GM12864 (cell line): ENCODE results near the gene RIMBP2.

Experiments
- DNase-seq: peaks from one replicate; pipeline ENCODE4 v3.0.0-alpha.2; 2011; ENCODE audit warnings: low read depth
- H3K4me3 ChIP-seq: 2 replicates; pipeline ENCODE4 v1.5.1; 2011; ENCODE audit warnings: mild to moderate bottlenecking, low read depth, low read length, control low read depth
- CTCF ChIP-seq: IDR thresholded peaks from 2 replicates; pipeline ENCODE4 v1.5.1; 2011; ENCODE audit warnings: low read depth, mild to moderate bottlenecking, moderate library complexity, low read length, control low read depth, inconsistent platforms; ENCODE audit errors: missing control alignments

Gene RIMBP2

GRCh38 chr12:130583800-130584199 is 132.3 kb downstream of the RIMBP2 start:
- TF ChIP-seq CTCF = no peak
- DNase-seq = no peak
- no peak overlapping the region for H3K4me3 ChIP-seq

GRCh38 chr12:130583317-130583716 is 132.8 kb downstream of the RIMBP2 start:
- no peak overlapping the region for H3K4me3 ChIP-seq
- DNase-seq = no peak
- TF ChIP-seq CTCF = no peak

- no peak overlapping the region for H3K4me3 ChIP-seq
- DNase-seq = no peak
- no peak for TF ChIP-seq CTCF
Measured at GRCh38 chr12:130582286-130582685, 133.8 kb downstream of the RIMBP2 start.

GRCh38 chr12:130581782-130582181 is 134.3 kb downstream of the RIMBP2 start:
- no peak for TF ChIP-seq CTCF
- no peak for DNase-seq
- no peak overlapping the region for H3K4me3 ChIP-seq

- TF ChIP-seq CTCF = no peak
- no peak overlapping the region for H3K4me3 ChIP-seq
- DNase-seq = no peak
Measured at GRCh38 chr12:130579231-130579630, 136.9 kb downstream of the RIMBP2 start.

GRCh38 chr12:130577351-130577750 is 138.7 kb downstream of the RIMBP2 start:
- no peak for DNase-seq
- H3K4me3 ChIP-seq = no peak overlapping the region
- TF ChIP-seq CTCF = no peak

GRCh38 chr12:130576371-130576816 is 139.7 kb downstream of the RIMBP2 start:
- no peak overlapping the region for H3K4me3 ChIP-seq
- no peak for DNase-seq
- TF ChIP-seq CTCF = no peak
